ENCODE results near the gene PTPRN2. TPM values are rescaled to one million over a fixed set of nuclear protein-coding genes. Genes with fewer than 3 reads are reported as not detected.

The PTPRN2 gene
- total RNA-seq, 2 donors from 2014 or later = 30.3 to 40.7 TPM

GRCh38 chr7:157690833-157691585, 896.6 kb downstream of the PTPRN2 start:
- peak; percentile 44 to 62 for DNase-seq
- peak; percentile 91 for ATAC-seq
- intact Hi-C loops (cut with DNase I, micrococcal nuclease) = no loop called here

- DNase-seq (no peak), ATAC-seq (peak; percentile 16)
- intact Hi-C loops (cut with DNase I, micrococcal nuclease) = no loop called here
Observed at GRCh38 chr7:157690058-157690832, 897.4 kb downstream of the PTPRN2 start.

- no peak for ATAC-seq
- no peak for DNase-seq
- intact Hi-C loops (cut with DNase I, micrococcal nuclease) = no loop called here
Observed at GRCh38 chr7:157689269-157690057, 898.2 kb downstream of the PTPRN2 start.

DNA sequence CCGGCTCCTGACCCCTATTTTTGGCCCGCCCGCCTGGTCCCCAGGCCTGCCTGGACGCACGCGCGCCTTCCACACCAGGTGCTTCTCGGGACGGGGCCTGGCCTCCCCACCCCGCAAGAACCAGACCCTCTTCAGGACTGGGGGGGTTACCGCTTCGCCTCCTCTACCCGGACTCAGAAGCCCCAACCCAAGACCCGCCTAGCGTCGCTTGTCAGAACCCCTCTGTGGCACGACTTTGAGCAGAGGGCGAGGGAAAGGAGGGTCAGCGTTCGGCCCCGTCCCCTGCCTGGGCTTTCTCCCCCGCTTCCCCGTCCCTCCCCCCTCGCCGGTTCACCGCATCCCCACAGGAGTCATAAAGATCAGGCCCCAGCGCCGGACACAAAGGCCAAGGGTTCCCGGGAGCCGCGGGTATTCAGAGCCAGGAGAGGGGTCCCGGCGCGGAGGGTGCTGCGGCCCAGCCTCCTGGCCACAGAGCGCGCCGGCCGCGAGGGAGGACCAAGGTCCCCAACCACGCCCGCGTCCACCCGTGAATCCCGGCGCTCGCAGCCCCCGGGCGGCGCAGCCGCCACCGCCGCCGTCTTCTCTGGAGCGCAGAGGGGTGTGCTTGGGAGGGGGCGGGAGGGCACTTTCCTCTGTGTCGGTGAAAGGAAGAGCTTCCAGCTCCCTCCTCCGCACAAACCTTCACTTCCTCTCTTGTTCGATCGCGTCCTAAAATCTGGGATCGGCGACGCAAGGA, 898.9 kb downstream of the PTPRN2 start:
- DNase-seq (no peak), ATAC-seq (no peak)
- intact Hi-C loops (cut with DNase I, micrococcal nuclease) = no loop called here

- ATAC-seq = no peak
- intact Hi-C loops (cut with DNase I, micrococcal nuclease) = no loop called here
- DNase-seq = no peak
Observed at GRCh38 chr7:157687845-157688532, 899.6 kb downstream of the PTPRN2 start.

DNA sequence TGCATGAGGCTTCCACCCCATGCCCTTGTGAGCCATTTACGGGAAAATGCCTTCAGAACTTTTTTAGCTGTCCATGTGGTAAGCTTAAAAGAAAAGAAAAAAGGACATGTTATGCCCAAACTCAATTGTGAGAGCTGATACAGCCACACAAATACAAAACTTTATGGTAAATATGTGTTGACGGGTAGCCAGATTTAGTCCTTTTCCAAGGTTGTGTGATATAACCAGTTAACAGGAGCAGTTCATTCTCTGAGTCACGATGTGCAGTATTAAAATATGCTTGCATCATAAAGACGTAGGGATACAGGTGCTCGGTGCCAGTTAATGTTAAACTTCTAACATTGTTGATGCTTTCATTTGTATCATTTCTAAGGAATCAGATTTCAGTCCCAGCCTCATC, 900.5 kb downstream of the PTPRN2 start:
- DNase-seq (no peak), ATAC-seq (no peak)
- intact Hi-C loops (cut with DNase I, micrococcal nuclease) = no loop called here

GRCh38 chr7:157686285-157686894, 901.2 kb downstream of the PTPRN2 start:
- ATAC-seq = no peak
- intact Hi-C loops (cut with DNase I, micrococcal nuclease) = no loop called here
- DNase-seq = no peak

DNA sequence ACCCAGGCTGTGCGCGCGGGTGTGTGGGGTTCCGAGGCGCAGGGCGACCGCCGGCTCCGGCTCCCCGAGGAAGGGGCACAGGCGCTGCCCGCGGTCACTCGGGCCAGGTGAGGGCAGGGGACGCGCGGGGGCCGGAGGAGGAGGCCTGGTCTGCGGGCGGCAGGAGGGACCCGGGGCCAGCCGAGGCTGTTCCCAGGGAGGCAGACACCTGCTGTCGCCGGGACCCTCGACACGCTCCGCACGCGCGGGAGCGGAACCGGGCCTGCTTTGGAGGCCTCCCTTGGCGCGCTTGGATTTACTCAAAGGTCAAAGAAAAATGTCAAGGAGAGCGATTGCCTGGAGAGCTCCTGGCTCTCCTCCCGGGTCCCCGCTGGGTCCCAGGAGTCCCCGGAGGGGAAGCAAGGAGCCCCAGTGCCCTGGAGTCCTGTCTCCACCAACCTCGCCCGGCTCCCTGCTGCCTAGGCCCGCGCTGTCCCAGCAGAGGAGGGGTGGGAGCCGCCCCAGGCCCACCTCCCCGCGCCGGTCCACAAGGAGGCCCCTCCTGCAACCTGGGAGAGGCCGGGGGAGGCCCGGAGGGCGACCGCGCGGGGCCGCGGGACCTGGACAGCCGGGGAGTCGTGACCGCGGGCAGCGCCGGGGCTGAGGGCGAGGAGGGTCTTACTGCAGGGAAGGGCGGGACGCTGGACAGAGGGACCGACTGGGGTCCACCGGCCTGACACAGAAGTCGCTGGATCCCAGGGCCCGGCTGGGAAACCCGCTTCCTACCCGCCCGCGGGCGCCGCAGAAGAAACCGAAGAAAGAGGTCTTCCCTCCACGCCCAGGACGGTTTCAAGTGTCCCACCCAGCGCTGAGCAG, 902.0 kb downstream of the PTPRN2 start:
- DNase-seq = no peak
- intact Hi-C loops (cut with DNase I, micrococcal nuclease) = no loop called here
- ATAC-seq = no peak

DNA sequence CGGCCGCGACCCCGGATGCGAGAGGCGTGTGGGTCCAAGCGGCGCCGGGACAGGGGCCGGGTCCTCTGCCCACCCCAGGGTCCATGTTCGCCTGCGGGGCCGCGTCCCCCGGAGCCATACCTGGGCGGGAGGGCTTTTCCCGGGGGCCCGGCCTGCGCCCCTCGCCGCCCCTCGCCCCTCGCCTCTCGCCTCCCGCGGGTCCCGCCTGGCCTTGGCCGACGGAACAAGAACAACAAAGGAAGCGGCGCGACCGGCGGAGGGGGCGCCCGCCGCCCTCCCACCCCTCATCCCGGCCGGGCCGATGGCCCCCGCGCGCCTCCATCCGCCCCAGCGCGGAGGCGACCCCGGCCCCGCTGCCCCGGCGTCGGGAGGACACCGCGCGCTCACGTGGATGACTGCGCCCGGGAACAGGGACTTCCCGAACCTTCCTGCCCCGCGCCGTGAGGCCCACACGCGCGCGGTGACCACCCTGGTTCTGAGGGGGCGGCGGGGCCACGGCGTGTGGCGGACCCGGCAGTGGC, 902.7 kb downstream of the PTPRN2 start:
- intact Hi-C loops (cut with DNase I, micrococcal nuclease) = no loop called here
- ATAC-seq = no peak
- DNase-seq = no peak

GRCh38 chr7:157684157-157684908, 903.3 kb downstream of the PTPRN2 start:
- DNase-seq = no peak
- intact Hi-C loops (cut with DNase I, micrococcal nuclease) = no loop called here
- no peak for ATAC-seq

DNA sequence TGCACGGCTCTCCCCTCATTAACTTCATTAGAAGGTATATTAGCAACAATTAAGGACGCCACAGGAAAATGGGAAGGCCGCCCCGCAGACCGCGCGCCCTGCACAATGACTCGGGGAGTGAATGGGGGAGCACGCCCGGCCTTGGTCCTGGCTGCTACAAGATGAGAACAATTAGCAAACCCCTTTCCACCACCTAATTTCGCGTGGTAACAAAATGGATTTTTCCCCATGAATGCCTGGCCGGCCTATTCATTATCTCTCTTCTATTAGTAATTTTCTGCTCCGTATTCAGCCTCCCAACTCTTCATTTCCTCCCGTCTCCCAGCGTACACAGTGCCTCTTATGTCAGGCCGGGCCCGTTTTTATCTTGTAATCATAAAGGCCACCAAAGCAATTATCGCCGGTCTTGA, 903.9 kb downstream of the PTPRN2 start:
- ATAC-seq (no peak), DNase-seq (no peak)
- intact Hi-C loops (cut with DNase I, micrococcal nuclease) = no loop called here

- intact Hi-C loops (cut with DNase I, micrococcal nuclease) = no loop called here
- no peak for ATAC-seq
- DNase-seq = no peak
Observed at GRCh38 chr7:157682946-157683746, 904.5 kb downstream of the PTPRN2 start.

DNA sequence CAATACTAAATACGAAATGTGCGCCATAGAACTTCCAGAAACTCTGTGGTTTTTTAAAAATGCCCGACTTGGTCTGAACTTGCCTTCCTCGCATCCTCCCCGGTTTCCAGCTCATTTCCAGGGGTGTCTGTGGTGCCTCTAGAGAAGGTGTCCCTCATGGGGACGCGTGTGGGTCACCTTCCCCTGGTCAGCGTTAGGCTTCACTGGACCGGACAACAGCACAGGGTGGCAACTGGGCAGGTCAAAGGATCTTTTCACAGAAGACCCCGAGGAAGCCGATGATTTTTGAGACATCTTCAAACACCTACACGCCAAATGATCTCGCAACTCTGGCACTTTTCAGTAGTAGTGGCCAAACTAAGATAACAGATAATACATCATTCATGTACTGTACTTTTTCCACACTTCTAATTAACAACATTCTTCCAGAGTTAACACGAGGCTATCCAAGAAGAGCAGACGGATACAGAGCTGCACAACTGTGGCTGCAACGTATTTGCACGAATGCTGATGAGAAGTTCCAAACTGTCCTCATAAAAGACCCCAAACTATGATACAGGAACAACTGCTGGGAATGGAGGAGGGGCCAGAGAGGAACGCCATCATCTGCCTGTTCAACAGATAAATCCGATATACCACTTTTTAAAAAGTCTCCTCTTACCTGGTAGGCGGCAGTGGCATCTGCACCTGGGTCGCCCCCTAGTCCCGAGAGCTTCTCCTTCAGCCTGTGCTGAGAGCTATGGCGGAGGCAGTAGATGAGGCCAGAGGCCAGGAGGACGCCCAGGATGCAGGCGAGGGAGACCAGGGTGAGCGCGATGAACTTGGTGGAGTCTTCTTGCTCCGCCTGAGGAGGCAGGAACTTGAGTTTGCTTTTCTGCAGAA, 905.3 kb downstream of the PTPRN2 start:
- ATAC-seq (no peak), DNase-seq (no peak)
- intact Hi-C loops (cut with DNase I, micrococcal nuclease) = no loop called here

DNA sequence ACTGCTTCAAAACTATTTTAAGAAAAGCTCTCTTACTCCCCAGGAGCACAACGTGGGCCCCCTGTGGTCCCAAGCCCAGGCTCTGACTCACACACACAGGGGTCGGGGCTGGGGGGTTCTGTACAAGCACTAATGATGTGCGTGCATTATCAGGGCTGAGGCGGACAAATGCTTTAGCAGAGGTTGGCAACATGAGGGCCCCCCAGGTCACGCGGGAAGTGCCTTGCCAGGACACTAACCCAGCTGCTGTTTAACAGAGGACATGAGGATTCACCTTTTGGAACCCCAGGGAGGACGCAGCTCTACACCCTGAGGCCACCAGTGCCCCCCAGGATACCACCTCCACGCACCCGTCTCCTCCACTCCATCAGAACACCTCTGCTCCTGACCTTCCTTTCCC, 908.0 kb downstream of the PTPRN2 start:
- ATAC-seq = no peak
- intact Hi-C loops (cut with DNase I, micrococcal nuclease) = no loop called here
- DNase-seq = peak in 1 of 2 donors; percentile 8
